ENCODE results near the gene SH2D3A. TPM values are rescaled to one million over a fixed set of nuclear protein-coding genes. Genes with fewer than 3 reads are reported as not detected.

Gene SH2D3A
- total RNA-seq, 1 experiment from 2014 or later = 75.7 TPM

DNA sequence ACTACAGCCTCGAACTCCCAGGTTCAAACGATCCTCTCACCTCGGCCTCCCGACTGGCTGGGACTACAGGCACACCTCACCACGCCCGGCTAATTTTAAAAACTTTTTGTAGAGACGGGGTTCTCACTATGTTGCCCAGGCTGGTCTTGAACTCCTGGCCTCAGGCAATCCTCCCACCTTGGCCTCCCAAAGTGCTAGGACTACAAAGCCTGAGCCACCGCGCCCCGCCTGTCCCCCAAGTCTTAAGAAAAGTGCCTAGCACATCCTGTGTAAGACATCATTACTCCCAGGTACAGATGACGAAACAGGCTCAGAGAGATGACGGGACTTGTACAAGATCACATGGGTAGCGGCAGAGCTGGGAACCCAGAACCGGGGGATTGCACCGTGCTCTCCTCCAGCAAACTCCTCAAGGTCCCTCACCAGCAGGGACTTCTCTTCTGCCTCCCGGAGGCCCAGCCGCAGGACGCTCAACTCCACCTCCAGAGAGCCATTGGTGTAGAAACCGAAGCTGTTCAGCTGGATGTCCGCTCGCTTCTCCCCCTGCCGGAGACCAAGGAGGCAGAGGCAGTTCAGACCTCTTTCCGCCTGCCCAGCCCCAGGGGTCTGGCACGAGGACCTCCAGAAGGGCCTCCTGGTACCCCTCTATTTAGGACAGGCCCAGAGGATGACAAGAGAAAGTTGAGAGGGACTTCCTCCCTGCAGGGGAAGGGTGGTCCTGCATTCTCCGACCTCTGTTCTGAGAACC, 30.9 kb downstream of the SH2D3A start (continued):
- TF ChIP-seq, protein P1, sequence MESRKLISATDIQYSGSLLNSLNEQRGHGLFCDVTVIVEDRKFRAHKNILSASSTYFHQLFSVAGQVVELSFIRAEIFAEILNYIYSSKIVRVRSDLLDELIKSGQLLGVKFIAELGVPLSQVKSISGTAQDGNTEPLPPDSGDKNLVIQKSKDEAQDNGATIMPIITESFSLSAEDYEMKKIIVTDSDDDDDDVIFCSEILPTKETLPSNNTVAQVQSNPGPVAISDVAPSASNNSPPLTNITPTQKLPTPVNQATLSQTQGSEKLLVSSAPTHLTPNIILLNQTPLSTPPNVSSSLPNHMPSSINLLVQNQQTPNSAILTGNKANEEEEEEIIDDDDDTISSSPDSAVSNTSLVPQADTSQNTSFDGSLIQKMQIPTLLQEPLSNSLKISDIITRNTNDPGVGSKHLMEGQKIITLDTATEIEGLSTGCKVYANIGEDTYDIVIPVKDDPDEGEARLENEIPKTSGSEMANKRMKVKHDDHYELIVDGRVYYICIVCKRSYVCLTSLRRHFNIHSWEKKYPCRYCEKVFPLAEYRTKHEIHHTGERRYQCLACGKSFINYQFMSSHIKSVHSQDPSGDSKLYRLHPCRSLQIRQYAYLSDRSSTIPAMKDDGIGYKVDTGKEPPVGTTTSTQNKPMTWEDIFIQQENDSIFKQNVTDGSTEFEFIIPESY (IDR thresholded peaks at IDR 0.05; ENCODE audit: extremely low read depth, insufficient replicate concordance, low read length) = no peak
- TF ChIP-seq TCF7L2 (IDR thresholded peaks at IDR 0.05; ENCODE audit: borderline replicate concordance, extremely low read depth, insufficient read depth, insufficient read length) = peak; percentile 9
- TF ChIP-seq JUND (IDR thresholded peaks at IDR 0.05) = no peak
- TF ChIP-seq SP1 (IDR thresholded peaks at IDR 0.05; ENCODE audit: low read depth) = no peak

DNA sequence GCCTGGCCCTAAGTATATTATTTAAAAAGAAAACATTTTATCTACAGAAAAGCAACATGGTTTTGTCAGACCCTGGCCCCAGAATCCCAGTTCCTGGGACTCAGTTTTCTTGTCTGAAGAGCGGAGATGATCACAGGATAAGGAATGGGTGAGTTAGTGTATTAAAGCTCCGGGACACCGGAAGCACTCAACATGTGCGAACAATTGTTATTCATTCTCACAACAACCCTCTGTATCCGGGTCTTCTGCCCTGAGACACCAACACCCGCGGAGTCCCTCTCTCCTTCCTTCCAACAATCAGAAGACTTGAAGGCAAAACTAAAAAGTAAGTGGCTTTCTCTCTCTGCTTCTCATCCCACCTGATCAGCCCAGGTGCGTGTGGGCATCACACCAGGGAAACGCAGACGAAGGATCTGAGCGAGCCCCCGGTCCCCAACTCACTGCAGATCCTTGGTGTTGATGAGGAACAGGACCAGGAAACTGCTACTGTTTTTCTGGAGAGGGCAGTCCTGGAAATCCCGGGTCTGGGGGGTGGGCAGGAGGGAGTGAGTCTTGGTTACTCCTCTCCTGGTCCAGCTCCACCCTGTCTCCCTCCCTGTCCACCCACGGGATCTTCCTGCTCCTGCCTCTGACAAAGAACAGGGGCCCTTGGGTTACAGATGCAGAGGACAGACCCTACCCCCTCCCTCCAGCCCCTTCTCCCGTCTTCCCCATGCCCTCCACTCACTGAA, 31.9 kb downstream of the SH2D3A start:
- H3K36me3 ChIP-seq (ENCODE audit: control insufficient read depth in 1 of 2, insufficient read depth in 2 of 2, low read length in 2 of 2) = no peaks in the 10 kb centered on the region; a peak in 2 of 4 replicates
- peak overlapping the region; percentile 86 for H3K9ac ChIP-seq (ENCODE audit: low read length)
- RAD21 ChIA-PET (ENCODE audit: low non-redundant PET in 1 of 2, low total read pairs in 2 of 2, uncharacterized antibody in 2 of 2, unreplicated experiment in 2 of 2) = no interaction called here
- no peaks in the 10 kb centered on the region for H3K27me3 ChIP-seq (ENCODE audit: insufficient read depth, low read length)
- no peak for TF ChIP-seq RAD21 (IDR thresholded peaks at IDR 0.05; ENCODE audit: low read depth)
- no peak for TF ChIP-seq EGR1 (IDR thresholded peaks at IDR 0.05; ENCODE audit: low read depth)
- no peak for TF ChIP-seq ZFX (IDR thresholded peaks at IDR 0.05)
- no peak for TF ChIP-seq SIN3A (IDR thresholded peaks at IDR 0.05; ENCODE audit: low read depth)
- TF ChIP-seq, protein P1 (IDR thresholded peaks at IDR 0.05; ENCODE audit: extremely low read depth, insufficient replicate concordance, low read length) = no peak
- no peak for TF ChIP-seq EZH2 (IDR thresholded peaks at IDR 0.05)
- TF ChIP-seq EZH2phosphoT487 (IDR thresholded peaks at IDR 0.05; ENCODE audit: borderline replicate concordance) = no peak
- TF ChIP-seq YY1 (IDR thresholded peaks at IDR 0.05; ENCODE audit: extremely low read depth, insufficient replicate concordance, low read depth, low read length) = no peak
- TF ChIP-seq POLR2A (IDR thresholded peaks at IDR 0.05; ENCODE audit: borderline replicate concordance, extremely low read depth, insufficient read depth, insufficient read length) = no peak
- no peak for TF ChIP-seq CEBPB (IDR thresholded peaks at IDR 0.05; ENCODE audit: low read depth)
- no peak for TF ChIP-seq TCF7L2 (IDR thresholded peaks at IDR 0.05; ENCODE audit: borderline replicate concordance, extremely low read depth, insufficient read depth, insufficient read length)
- no peak for TF ChIP-seq SP1 (IDR thresholded peaks at IDR 0.05; ENCODE audit: low read depth)
- peaks cover 23 to 35% of the 10 kb centered on the region in 2 experiments for H3K4me1 ChIP-seq (ENCODE audit: control insufficient read depth in 1 of 2, insufficient read depth in 2 of 2, low read length in 2 of 2)
- BruUV-seq (replicated peaks) = no TSS peak
- DNase-seq (ENCODE audit: low read depth, low spot score) (no peak), ATAC-seq (no peak)
- H2AFZ ChIP-seq (ENCODE audit: low read depth, low read length, poor library complexity, severe bottlenecking) = no peak overlapping the region
- CTCF ChIA-PET = interaction anchor here (1.1 to 3.9 kb wide), 2 partner anchors 54 to 127 kb away, joined by 3 to 91 read pairs; no protein-coding TSS in a partner anchor
- H3K79me2 ChIP-seq (ENCODE audit: insufficient read depth, low read length) = peaks cover 24% of the 10 kb centered on the region
- intact Hi-C loops (cut with micrococcal nuclease) = loop anchor here (5.0 kb wide), 1 partner anchor 363 kb away; the partner anchor contains the start of gene ALKBH7
- no peaks in the 10 kb centered on the region for H4K20me1 ChIP-seq (ENCODE audit: insufficient read depth)
- H3K27ac ChIP-seq (ENCODE audit: low read depth, low read length) = peak overlapping the region; percentile 87
- POLR2A ChIA-PET = no interaction called here
- H3K4me2 ChIP-seq (ENCODE audit: low read length) = peak overlapping the region; percentile 95
- H3K4me3 ChIP-seq (replicated peaks in 1 of 2; ENCODE audit: low read depth in 1 of 2, low read length in 2 of 2) = peak overlapping the region; percentile 99
- no peaks in the 10 kb centered on the region for H3K9me3 ChIP-seq (ENCODE audit: control insufficient read depth in 1 of 2, insufficient read depth in 1 of 2, low read depth in 1 of 2, low read length in 2 of 2)
- no peaks in the 10 kb centered on the region for H3K9me2 ChIP-seq (ENCODE audit: insufficient read depth)

Measured in HCT116 (cell line).